Measurements from ENCODE around the gene GFER. TPM values are rescaled to one million over a fixed set of nuclear protein-coding genes. Genes with fewer than 3 reads are reported as not detected.

Gene GFER
- total and polyA plus RNA-seq, 9 of the 15 experiments (the other 6 are each of a cell fraction or from before 2014, with no cell fraction given) = 4.3 to 53.7 (median 19.8) TPM

DNA sequence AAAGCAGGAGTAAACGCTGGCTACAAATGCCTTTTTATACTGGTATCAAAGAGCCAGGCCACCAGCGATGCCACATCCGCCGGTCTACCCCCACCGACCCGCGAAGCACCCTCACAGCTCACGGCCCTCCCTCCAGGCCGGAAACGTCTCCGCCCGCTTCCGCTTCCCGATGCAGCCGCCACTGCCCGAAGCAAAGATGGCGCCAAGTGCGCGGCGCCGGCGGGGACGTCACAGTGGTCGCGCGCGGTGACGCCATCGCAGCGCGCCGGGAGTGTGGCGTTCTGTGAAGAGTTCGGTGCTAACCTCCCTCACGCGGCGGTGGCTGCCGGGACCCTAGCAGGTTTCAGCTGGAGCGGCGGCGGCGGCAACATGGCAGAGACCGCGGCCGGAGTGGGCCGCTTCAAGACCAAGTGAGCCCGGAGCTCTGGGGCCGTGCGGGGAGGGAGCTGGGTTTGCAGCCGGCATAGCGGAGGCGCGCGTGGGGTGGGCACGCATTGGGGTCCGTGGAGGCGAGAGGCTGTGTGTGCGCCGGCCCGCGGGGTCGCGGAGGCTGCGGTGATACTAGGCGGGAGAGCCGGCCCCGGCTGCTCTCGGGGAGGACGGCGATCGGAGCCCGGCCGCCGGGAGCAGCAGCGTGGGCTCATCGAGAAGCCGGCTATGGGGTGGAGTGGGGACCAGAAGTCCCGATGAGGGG lies 12.1 kb upstream of the GFER start, which contains the start of gene TBL3 (continued):
- TF ChIP-seq KDM5B (IDR thresholded peaks at IDR 0.05; ENCODE audit: insufficient replicate concordance, low read depth, low read length) = peak; percentile 89
- TF ChIP-seq MEF2D (tag; conservative IDR thresholded peaks at IDR 0.05; ENCODE audit: low read depth) = no peak
- TF ChIP-seq KHSRP (IDR thresholded peaks at IDR 0.05) = peak; percentile 99
- TF ChIP-seq, protein P1, sequence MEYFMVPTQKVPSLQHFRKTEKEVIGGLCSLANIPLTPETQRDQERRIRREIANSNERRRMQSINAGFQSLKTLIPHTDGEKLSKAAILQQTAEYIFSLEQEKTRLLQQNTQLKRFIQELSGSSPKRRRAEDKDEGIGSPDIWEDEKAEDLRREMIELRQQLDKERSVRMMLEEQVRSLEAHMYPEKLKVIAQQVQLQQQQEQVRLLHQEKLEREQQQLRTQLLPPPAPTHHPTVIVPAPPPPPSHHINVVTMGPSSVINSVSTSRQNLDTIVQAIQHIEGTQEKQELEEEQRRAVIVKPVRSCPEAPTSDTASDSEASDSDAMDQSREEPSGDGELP (CRISPR knock-in tag; IDR thresholded peaks at IDR 0.05; ENCODE audit: borderline replicate concordance) = peak; percentile 96
- TF ChIP-seq ADNP (tag; IDR thresholded peaks at IDR 0.05) = no peak
- no peak for TF ChIP-seq ZNF253 (CRISPR knock-in tag; conservative IDR thresholded peaks at IDR 0.05)
- TF ChIP-seq, protein P2, sequence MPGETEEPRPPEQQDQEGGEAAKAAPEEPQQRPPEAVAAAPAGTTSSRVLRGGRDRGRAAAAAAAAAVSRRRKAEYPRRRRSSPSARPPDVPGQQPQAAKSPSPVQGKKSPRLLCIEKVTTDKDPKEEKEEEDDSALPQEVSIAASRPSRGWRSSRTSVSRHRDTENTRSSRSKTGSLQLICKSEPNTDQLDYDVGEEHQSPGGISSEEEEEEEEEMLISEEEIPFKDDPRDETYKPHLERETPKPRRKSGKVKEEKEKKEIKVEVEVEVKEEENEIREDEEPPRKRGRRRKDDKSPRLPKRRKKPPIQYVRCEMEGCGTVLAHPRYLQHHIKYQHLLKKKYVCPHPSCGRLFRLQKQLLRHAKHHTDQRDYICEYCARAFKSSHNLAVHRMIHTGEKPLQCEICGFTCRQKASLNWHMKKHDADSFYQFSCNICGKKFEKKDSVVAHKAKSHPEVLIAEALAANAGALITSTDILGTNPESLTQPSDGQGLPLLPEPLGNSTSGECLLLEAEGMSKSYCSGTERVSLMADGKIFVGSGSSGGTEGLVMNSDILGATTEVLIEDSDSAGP (CRISPR knock-in tag; IDR thresholded peaks at IDR 0.05) = no peak
- TF ChIP-seq, protein P3, sequence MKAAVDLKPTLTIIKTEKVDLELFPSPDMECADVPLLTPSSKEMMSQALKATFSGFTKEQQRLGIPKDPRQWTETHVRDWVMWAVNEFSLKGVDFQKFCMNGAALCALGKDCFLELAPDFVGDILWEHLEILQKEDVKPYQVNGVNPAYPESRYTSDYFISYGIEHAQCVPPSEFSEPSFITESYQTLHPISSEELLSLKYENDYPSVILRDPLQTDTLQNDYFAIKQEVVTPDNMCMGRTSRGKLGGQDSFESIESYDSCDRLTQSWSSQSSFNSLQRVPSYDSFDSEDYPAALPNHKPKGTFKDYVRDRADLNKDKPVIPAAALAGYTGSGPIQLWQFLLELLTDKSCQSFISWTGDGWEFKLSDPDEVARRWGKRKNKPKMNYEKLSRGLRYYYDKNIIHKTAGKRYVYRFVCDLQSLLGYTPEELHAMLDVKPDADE (conservative IDR thresholded peaks at IDR 0.05; ENCODE audit: control insufficient read depth, low read depth, low read length) = peak; percentile 98
- TF ChIP-seq SMARCC2 (IDR thresholded peaks at IDR 0.05; ENCODE audit: low read depth) = no peak
- no peak for TF ChIP-seq SLC30A9 (CRISPR knock-in tag; IDR thresholded peaks at IDR 0.05)
- no peak for TF ChIP-seq ZNF785 (CRISPR knock-in tag; IDR thresholded peaks at IDR 0.05)
- TF ChIP-seq EGR1 (conservative IDR thresholded peaks at IDR 0.05) = peak; percentile 93
- TF ChIP-seq LEF1 (IDR thresholded peaks at IDR 0.05) = no peak
- TF ChIP-seq KDM4B (IDR thresholded peaks at IDR 0.05; ENCODE audit: borderline replicate concordance in 2 of 2, low read depth in 1 of 2) = peak in 1 of 2 experiments; percentile 94; a peak in 2 of 4 replicates
- peak; percentile 67; the same call in 1 of the 2 replicates for TF ChIP-seq POLR2AphosphoS5 (IDR thresholded peaks at IDR 0.05; ENCODE audit: control insufficient read depth, insufficient read depth, low read depth, low read length)
- TF ChIP-seq ZNF239 (CRISPR knock-in tag; IDR thresholded peaks at IDR 0.05) = no peak
- peak; percentile 33 to 57 for TF ChIP-seq NRF1 (conservative IDR thresholded peaks at IDR 0.05 in 1 of 2, IDR thresholded peaks at IDR 0.05 in 1 of 2)
- no peak for TF ChIP-seq SRSF1 (IDR thresholded peaks at IDR 0.05; ENCODE audit: low read depth, low read length)
- peak; percentile 98 for TF ChIP-seq CBFB (CRISPR knock-in tag; IDR thresholded peaks at IDR 0.05)
- TF ChIP-seq ZNF143 (CRISPR knock-in tag; IDR thresholded peaks at IDR 0.05) = peak; percentile 62; the same call in 1 of the 2 replicates
- no peak for TF ChIP-seq ZNF830 (CRISPR knock-in tag; IDR thresholded peaks at IDR 0.05)
- no peak for TF ChIP-seq ZNF584 (CRISPR knock-in tag; IDR thresholded peaks at IDR 0.05; ENCODE audit: low read depth)
